AG09319 (cell line): ENCODE results near the gene MYH14.

ENCODE experiments used
- DNase-seq: peaks from one replicate; pipeline ENCODE4 v3.0.0-alpha.2; 2010; ENCODE audit warnings: low read depth; ENCODE audit errors: extremely low read depth
- CTCF ChIP-seq: IDR thresholded peaks from 2 replicates; pipeline ENCODE4 v1.5.1; 2011; ENCODE audit warnings: low read depth, mild to moderate bottlenecking, inconsistent platforms, low read length, moderate library complexity

The MYH14 gene

GRCh38 chr19:50280983-50281382, 77.6 kb downstream of the MYH14 start:
- DNase-seq = no peak
- TF ChIP-seq CTCF = no peak

DNA sequence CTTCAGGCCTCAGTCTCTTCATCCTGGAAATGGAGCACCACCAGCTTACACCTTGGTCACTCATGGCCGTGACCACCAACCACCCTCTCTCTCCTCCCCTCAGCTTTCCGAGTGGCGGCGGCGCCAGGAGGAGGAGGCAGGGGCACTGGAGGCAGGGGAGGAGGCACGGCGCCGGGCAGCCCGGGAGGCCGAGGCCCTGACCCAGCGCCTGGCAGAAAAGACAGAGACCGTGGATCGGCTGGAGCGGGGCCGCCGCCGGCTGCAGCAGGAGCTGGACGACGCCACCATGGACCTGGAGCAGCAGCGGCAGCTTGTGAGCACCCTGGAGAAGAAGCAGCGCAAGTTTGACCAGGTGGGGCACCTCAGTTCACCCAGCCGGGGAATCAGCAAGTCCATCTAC, 78.1 kb downstream of the MYH14 start:
- TF ChIP-seq CTCF = no peak
- no peak for DNase-seq

DNA sequence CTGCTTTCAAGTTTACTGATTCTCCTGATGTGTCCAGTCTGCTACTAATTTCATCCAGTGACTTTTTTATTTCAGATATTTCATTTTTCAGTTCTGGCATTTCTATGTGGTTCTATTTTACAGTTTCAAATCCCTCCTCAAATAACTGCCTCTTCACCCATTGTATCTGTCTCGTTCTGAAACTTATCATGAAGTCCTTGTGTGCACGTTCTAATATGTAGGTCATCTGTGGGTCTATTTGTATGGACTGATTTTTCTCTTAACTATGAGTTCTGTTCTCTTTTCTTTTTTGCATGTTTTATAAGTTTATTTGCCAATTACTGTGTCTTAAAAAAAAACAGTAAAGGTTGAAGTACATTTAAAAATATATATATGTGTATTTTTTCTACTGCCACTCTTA, 82.4 kb downstream of the MYH14 start:
- no peak for DNase-seq
- TF ChIP-seq CTCF = no peak

DNA sequence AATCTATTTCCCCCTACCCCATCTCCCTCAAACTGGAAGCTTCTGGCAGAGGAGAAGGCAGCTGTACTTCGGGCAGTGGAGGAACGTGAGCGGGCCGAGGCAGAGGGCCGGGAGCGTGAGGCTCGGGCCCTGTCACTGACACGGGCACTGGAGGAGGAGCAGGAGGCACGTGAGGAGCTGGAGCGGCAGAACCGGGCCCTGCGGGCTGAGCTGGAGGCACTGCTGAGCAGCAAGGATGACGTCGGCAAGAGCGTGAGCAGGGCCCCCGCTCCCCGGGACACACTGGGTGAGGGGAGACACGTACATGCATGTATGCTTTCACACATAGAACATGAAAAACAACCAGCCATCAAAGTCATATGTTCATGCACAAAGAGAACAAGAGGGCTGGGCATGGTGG, 83.0 kb downstream of the MYH14 start:
- no peak for TF ChIP-seq CTCF
- DNase-seq = no peak

DNA sequence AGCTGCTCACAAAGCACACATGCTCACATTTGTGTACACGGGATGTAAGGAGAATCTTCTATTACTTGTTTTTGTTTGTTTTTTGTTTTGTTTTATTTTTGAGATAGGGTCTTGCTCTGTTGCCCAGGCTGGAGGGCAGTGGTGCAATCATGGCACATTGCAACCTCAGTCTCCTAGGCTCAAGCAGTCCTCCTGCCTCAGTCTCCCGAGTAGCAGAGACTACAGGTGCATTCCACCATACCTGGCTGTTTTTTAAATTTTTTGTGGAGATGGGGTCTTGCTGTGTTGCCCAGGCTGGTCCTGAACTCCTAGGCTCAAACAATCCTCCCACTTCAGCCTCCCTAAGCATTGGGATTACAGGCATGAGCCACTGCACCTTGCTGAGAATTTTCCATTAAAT, 83.9 kb downstream of the MYH14 start:
- DNase-seq = no peak
- TF ChIP-seq CTCF = no peak

DNA sequence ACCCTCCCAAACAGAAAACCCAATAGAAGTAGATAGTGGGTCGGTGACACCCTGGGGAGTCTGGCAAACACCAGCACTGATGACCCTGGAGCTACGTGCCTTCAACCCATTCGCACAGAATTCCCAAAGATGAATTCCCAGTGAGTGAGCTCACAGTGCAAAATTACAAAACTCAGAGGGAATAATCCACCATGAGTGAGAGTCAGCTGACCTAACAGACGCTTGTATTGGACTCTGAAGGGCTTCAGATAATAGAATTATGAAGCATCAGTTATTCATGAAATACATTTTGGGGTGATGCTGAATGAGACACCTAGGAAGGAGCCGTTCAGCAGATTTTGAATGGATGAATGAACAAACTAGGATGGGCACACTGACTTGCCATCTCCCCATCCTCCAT, 85.5 kb downstream of the MYH14 start:
- no peak for DNase-seq

GRCh38 chr19:50290011-50290410, 86.6 kb downstream of the MYH14 start:
- TF ChIP-seq CTCF = no peak
- DNase-seq = no peak

More for the DNA sequence above, 85.5 kb downstream of the MYH14 start:
- TF ChIP-seq CTCF = no peak
